A549 (cell line): ENCODE data around the gene METTL24. TPM values are rescaled to one million over a fixed set of nuclear protein-coding genes. Genes with fewer than 3 reads are reported as not detected.

Experiments used
- ATAC-seq, 2 experiments: fragments of 200-7000 bp in 1 of 2; fragments of >200 bp in 1 of 2; cut with Nextera tagmentation in 1 of 2; cut with Tn5 transposase in 1 of 2; 3 replicates each; pipeline versions ENCODE4 v1.8.0 to v1.9.1; 2018 to 2020; ENCODE audit warnings: mild to moderate bottlenecking in 1 of 2, moderate library complexity in 1 of 2
- CTCF ChIA-PET: fragments of 300-600 bp; sonication (Branson Sonifier 250); formaldehyde crosslinking; extraction: SDS; loops from one replicate; lab custom pipeline; 2021; ENCODE audit warnings: antibody characterized with exemption, inconsistent platforms; lab: Yijun Ruan, JAX
- POLR2A ChIA-PET: fragments of 350-600 bp; formaldehyde crosslinking; extraction: SDS; loops from one replicate; lab custom pipeline; 2021; ENCODE audit warnings: antibody characterized with exemption, inconsistent platforms; lab: Yijun Ruan, JAX
- DNase-seq, 2 experiments: peaks; one replicate each; pipeline versions ENCODE4 v3.0.0 to v3.0.0-alpha.2; 2011 to 2016; ENCODE audit warnings: low read depth in 1 of 2, low spot score in 1 of 2
- FAIRE-seq: peaks from 2 replicates; lab custom pipeline; 2011; peaks lifted over from hg19 to GRCh38; lab: Jason Lieb, UNC
- H3K27ac ChIP-seq, 2 experiments: fragments of >200 bp; sonication (Bioruptor Twin); formaldehyde crosslinking; 3 replicates each; pipeline ENCODE4 v1.5.1; 2016 to 2017
- H3K4me1 ChIP-seq: fragments of >200 bp; sonication (Bioruptor Twin); formaldehyde crosslinking; 3 replicates; pipeline ENCODE4 v1.6.1; 2016
- H3K4me2 ChIP-seq: fragments of >200 bp; sonication (Bioruptor Twin); formaldehyde crosslinking; 3 replicates; pipeline ENCODE4 v1.6.1; 2016
- H3K4me3 ChIP-seq: fragments of >200 bp; sonication (Bioruptor Twin); formaldehyde crosslinking; 3 replicates; pipeline ENCODE4 v1.5.1; 2016
- H3K9me3 ChIP-seq: fragments of >200 bp; sonication (Bioruptor Twin); formaldehyde crosslinking; 3 replicates; pipeline ENCODE4 v1.6.1; 2016
- CEBPB ChIP-seq, 2 experiments: fragments of >200 bp in 1 of 2; sonication (Bioruptor Twin) in 1 of 2; formaldehyde crosslinking in 1 of 2; IDR thresholded peaks; 2 replicates each; pipeline ENCODE4 v1.6.1; 2012 to 2016
- CHD2 ChIP-seq: fragments of 150-350 bp; IDR thresholded peaks from 2 replicates; pipeline ENCODE4 v1.6.1; 2014; ENCODE audit warnings: low read length; ENCODE audit not compliant: partially characterized antibody
- EHF ChIP-seq: fragments of 250-450 bp; sonication (Bioruptor Pico); IDR thresholded peaks from 2 replicates; pipeline ENCODE4 v1.5.0; 2020; ENCODE audit warnings: mild to moderate bottlenecking
- EHMT2 ChIP-seq: fragments of 200-600 bp; sonication (generic); IDR thresholded peaks from 2 replicates; pipeline ENCODE4 v1.6.1; 2016; ENCODE audit warnings: antibody characterized with exemption, low read depth, mild to moderate bottlenecking, moderate library complexity
- EP300 ChIP-seq, 2 experiments: fragments of >200 bp; sonication (Bioruptor Twin); formaldehyde crosslinking; IDR thresholded peaks; 2 replicates in 1 of 2; 3 replicates in 1 of 2; pipeline ENCODE4 v1.6.1; 2016 to 2017
- ESRRA ChIP-seq: fragments of 150-350 bp; IDR thresholded peaks from 2 replicates; pipeline ENCODE4 v1.6.1; 2014; ENCODE audit warnings: mild to moderate bottlenecking, low read length, borderline replicate concordance
- FOXS1 ChIP-seq: fragments of 250-450 bp; sonication (Bioruptor Pico); IDR thresholded peaks from 2 replicates; pipeline ENCODE4 v1.5.0; 2020; ENCODE audit warnings: mild to moderate bottlenecking, moderate library complexity
- GATA3 ChIP-seq: IDR thresholded peaks from 2 replicates; pipeline ENCODE4 v1.6.1; 2012; ENCODE audit warnings: borderline replicate concordance
- HDAC2 ChIP-seq: fragments of 200-600 bp; sonication (generic); IDR thresholded peaks from 2 replicates; pipeline ENCODE4 v1.6.1; 2016
- HEYL ChIP-seq: fragments of 250-450 bp; sonication (Bioruptor Pico); IDR thresholded peaks from 2 replicates; pipeline ENCODE4 v1.8.0; 2021; ENCODE audit warnings: mild to moderate bottlenecking, moderate library complexity
- HOXA7 ChIP-seq: fragments of 250-450 bp; sonication (Bioruptor Pico); IDR thresholded peaks from 2 replicates; pipeline ENCODE4 v1.5.0; 2020; ENCODE audit warnings: mild to moderate bottlenecking, moderate library complexity
- HOXB13 ChIP-seq: fragments of 250-450 bp; sonication (Bioruptor Pico); IDR thresholded peaks from 2 replicates; pipeline ENCODE4 v1.5.0; 2020; ENCODE audit warnings: low read depth, mild to moderate bottlenecking, moderate library complexity
- HOXB5 ChIP-seq: fragments of 250-450 bp; sonication (Bioruptor Pico); IDR thresholded peaks from 2 replicates; pipeline ENCODE4 v1.5.0; 2020; ENCODE audit warnings: mild to moderate bottlenecking, moderate library complexity
- JUNB ChIP-seq: fragments of >200 bp; sonication (Bioruptor Twin); formaldehyde crosslinking; IDR thresholded peaks from 2 replicates; pipeline ENCODE4 v1.6.1; 2016
- KDM1A ChIP-seq: fragments of 200-600 bp; sonication (generic); IDR thresholded peaks from 2 replicates; pipeline ENCODE4 v1.6.1; 2016; ENCODE audit warnings: low read depth, mild to moderate bottlenecking
- MAFK ChIP-seq: fragments of 450-650 bp; IDR thresholded peaks from 2 replicates; pipeline ENCODE4 v1.6.1; 2014; ENCODE audit not compliant: partially characterized antibody
- MAZ ChIP-seq: fragments of 150-350 bp; IDR thresholded peaks from 2 replicates; pipeline ENCODE4 v1.6.1; 2014; ENCODE audit warnings: antibody characterized with exemption, low read depth, low read length, borderline replicate concordance
- SMC3 ChIP-seq: fragments of >200 bp; sonication (Bioruptor Twin); formaldehyde crosslinking; IDR thresholded peaks from 3 replicates; pipeline ENCODE4 v1.6.1; 2018; ENCODE audit warnings: inconsistent platforms
- TP53 ChIP-seq: fragments of 250-450 bp; sonication (Bioruptor Pico); IDR thresholded peaks from 2 replicates; pipeline ENCODE4 v1.5.0; 2021; ENCODE audit warnings: mild to moderate bottlenecking, moderate library complexity
- ZNF302 ChIP-seq: fragments of 250-450 bp; sonication (Bioruptor Pico); IDR thresholded peaks from 2 replicates; pipeline ENCODE4 v1.9.0; 2021; ENCODE audit warnings: inconsistent platforms, mild to moderate bottlenecking, moderate library complexity
- ZSCAN20 ChIP-seq: fragments of 250-450 bp; sonication (Bioruptor Pico); IDR thresholded peaks from 2 replicates; pipeline ENCODE4 v1.8.0; 2022; ENCODE audit warnings: mild to moderate bottlenecking, moderate library complexity
- WGBS: methylation state at CpG from one replicate; pipeline ENCODE4 v1.1.6; 2017; ENCODE audit errors: missing lambda C conversion rate; 5-methylcytosine and 5-hydroxymethylcytosine counted together
- polyA plus RNA-seq, 4 experiments: library from polyadenylated mRNA; depleted of rRNA in 3 of 4; stranded (reverse); fragments of >200 nt; fragmentation: RNase III in 1 of 4; extraction: RNeasy Plus Mini Kit Qiagen cat#74134 plus additional on column Dnase treatment in 1 of 4; gene quantifications; 2 replicates in 3 of 4; 3 replicates in 1 of 4; pipeline ENCODE4 v1.2.3, GENCODE V29; 2011 to 2017
- TF ChIP-seq, protein P1 (sequence below): fragments of >200 bp; sonication (Bioruptor Twin); formaldehyde crosslinking; IDR thresholded peaks from 2 replicates; pipeline ENCODE4 v1.6.1; 2016
- TF ChIP-seq, protein P2 (sequence below): fragments of 450-650 bp; IDR thresholded peaks from 2 replicates; pipeline ENCODE4 v1.6.1; 2014; ENCODE audit warnings: antibody characterized with exemption
- TF ChIP-seq, protein P3 (sequence below): fragments of 250-450 bp; sonication (Bioruptor Pico); IDR thresholded peaks from 2 replicates; pipeline ENCODE4 v1.5.0; 2021; ENCODE audit warnings: mild to moderate bottlenecking, moderate library complexity, borderline replicate concordance
- TF ChIP-seq, protein P4 (sequence below): IDR thresholded peaks from 2 replicates; pipeline ENCODE4 v1.6.1; 2012; ENCODE audit warnings: low read depth, borderline replicate concordance
- TF ChIP-seq, protein P5 (sequence below): IDR thresholded peaks from 2 replicates; pipeline ENCODE4 v1.6.1; 2012
- TF ChIP-seq, protein P6 (sequence below): fragments of >200 bp; sonication (Bioruptor Twin); formaldehyde crosslinking; IDR thresholded peaks from 3 replicates; pipeline ENCODE4 v1.6.1; 2016
- TF ChIP-seq, protein P7 (sequence below): fragments of 250-450 bp; sonication (Bioruptor Pico); IDR thresholded peaks from 2 replicates; pipeline ENCODE4 v1.5.0; 2020; ENCODE audit warnings: low read depth, mild to moderate bottlenecking, moderate library complexity

Gene METTL24
- polyA plus RNA-seq, 2 of the 4 experiments (the other 2 are of a cell fraction), result not detected

DNA sequence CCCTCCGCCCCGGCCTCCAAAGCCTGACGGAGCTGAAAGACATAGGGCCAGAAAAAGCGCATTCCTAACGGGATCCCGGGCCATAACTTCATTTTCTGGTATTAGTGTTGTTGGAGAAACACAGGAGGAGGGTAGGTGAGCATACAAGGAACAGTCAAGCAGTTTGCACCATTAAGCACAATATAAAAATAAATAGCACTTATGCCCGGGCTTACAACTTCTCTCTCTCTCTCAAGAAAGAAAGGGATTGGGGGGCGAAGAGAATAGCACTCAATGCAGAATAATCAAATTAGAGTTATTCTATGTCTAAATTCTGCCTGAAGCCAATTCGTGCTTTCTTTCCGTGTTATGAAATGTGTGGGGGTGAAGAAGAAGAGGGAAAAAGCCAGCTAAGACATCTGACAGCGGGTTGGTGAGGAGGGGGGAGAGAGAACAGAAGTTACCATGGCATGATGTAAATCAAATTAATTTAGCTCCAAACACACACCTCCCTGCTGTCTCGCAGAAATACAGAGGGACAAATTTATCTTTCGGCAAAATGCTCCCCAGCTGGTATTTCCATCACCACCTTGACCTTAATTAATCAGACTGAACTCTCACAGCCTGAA, 508 bp upstream of the METTL24 start:
- FAIRE-seq, result no peak
- TF ChIP-seq JUNB (no peak), CEBPB (IDR thresholded peaks at IDR 0.05) (no peak), EP300 (IDR thresholded peaks at IDR 0.05) (no peak), HOXB13 (no peak), FOXS1 (CRISPR knock-in tag) (no peak)
- TF ChIP-seq, protein P1, sequence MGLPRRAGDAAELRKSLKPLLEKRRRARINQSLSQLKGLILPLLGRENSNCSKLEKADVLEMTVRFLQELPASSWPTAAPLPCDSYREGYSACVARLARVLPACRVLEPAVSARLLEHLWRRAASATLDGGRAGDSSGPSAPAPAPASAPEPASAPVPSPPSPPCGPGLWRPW, result no peak
- WGBS, result 77% methylated on average over 9 of the region's 13 CpGs
- Histone ChIP-seq H3K4me1 (no peaks in the 10 kb centered on the region), H3K4me2 (peak overlapping the region; percentile 68), H3K9me3 (no peaks in the 10 kb centered on the region), H3K4me3 (peak overlapping the region; percentile 41), H3K27ac (no peak overlapping the region)
- ChIA-PET POLR2A (no interaction called here), CTCF (no interaction called here)
- DNase-seq, result no peak
- no peak for ATAC-seq

DNA sequence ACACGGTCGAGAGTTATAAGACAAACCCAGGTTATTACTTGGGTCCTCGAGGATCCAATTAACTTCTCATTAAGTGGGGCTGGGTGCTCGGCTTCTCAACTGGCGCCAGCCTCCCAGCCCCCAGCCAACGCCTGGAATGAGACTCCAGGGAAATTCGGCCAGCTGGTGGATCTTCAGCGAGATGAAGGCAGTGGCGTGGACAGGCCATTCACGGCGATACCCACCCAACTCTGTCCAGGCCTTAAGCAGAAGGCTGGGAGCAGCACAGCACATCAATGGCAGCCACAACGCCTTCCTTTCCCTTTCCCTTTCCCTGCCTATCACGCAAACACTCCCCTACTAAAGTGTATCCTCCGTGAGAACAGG, 868 bp downstream of the METTL24 start:
- WGBS, result 79% methylated on average over 14 of the region's 14 CpGs
- H3K27ac ChIP-seq, result no peak overlapping the region
- TF ChIP-seq ZNF302 (CRISPR knock-in tag), result no peak
- no peak for TF ChIP-seq HEYL (CRISPR knock-in tag)
- TF ChIP-seq, protein P2, sequence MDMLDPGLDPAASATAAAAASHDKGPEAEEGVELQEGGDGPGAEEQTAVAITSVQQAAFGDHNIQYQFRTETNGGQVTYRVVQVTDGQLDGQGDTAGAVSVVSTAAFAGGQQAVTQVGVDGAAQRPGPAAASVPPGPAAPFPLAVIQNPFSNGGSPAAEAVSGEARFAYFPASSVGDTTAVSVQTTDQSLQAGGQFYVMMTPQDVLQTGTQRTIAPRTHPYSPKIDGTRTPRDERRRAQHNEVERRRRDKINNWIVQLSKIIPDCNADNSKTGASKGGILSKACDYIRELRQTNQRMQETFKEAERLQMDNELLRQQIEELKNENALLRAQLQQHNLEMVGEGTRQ, result no peak
- TF ChIP-seq CHD2, result no peak
- no peak for TF ChIP-seq EHMT2
- no peak for TF ChIP-seq GATA3
- TF ChIP-seq MAZ, result no peak
- TF ChIP-seq MAFK, result no peak
- TF ChIP-seq, protein P3, sequence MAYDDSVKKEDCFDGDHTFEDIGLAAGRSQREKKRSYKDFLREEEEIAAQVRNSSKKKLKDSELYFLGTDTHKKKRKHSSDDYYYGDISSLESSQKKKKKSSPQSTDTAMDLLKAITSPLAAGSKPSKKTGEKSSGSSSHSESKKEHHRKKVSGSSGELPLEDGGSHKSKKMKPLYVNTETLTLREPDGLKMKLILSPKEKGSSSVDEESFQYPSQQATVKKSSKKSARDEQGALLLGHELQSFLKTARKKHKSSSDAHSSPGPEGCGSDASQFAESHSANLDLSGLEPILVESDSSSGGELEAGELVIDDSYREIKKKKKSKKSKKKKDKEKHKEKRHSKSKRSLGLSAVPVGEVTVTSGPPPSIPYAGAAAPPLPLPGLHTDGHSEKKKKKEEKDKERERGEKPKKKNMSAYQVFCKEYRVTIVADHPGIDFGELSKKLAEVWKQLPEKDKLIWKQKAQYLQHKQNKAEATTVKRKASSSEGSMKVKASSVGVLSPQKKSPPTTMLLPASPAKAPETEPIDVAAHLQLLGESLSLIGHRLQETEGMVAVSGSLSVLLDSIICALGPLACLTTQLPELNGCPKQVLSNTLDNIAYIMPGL, result no peak
- TF ChIP-seq, protein P4, sequence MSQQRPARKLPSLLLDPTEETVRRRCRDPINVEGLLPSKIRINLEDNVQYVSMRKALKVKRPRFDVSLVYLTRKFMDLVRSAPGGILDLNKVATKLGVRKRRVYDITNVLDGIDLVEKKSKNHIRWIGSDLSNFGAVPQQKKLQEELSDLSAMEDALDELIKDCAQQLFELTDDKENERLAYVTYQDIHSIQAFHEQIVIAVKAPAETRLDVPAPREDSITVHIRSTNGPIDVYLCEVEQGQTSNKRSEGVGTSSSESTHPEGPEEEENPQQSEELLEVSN, result no peak
- TF ChIP-seq HOXA7 (CRISPR knock-in tag), result no peak
- TF ChIP-seq, protein P5, sequence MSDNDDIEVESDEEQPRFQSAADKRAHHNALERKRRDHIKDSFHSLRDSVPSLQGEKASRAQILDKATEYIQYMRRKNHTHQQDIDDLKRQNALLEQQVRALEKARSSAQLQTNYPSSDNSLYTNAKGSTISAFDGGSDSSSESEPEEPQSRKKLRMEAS, result no peak
- TF ChIP-seq, protein P6, sequence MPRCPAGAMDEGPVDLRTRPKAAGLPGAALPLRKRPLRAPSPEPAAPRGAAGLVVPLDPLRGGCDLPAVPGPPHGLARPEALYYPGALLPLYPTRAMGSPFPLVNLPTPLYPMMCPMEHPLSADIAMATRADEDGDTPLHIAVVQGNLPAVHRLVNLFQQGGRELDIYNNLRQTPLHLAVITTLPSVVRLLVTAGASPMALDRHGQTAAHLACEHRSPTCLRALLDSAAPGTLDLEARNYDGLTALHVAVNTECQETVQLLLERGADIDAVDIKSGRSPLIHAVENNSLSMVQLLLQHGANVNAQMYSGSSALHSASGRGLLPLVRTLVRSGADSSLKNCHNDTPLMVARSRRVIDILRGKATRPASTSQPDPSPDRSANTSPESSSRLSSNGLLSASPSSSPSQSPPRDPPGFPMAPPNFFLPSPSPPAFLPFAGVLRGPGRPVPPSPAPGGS, result no peak
- TF ChIP-seq EHF, result no peak
- CTCF ChIA-PET, result no interaction called here
- no peak for DNase-seq
- H3K4me2 ChIP-seq, result peak overlapping the region; percentile 68; the same call in 2 of the 3 replicates
- no peak for FAIRE-seq
- POLR2A ChIA-PET, result no interaction called here
- ATAC-seq, result no peak; a peak in 2 of 6 replicates
- H3K4me3 ChIP-seq, result peak overlapping the region; percentile 41; the same call in 1 of the 3 replicates
- H3K9me3 ChIP-seq, result no peaks in the 10 kb centered on the region
- no peaks in the 10 kb centered on the region for H3K4me1 ChIP-seq

DNA sequence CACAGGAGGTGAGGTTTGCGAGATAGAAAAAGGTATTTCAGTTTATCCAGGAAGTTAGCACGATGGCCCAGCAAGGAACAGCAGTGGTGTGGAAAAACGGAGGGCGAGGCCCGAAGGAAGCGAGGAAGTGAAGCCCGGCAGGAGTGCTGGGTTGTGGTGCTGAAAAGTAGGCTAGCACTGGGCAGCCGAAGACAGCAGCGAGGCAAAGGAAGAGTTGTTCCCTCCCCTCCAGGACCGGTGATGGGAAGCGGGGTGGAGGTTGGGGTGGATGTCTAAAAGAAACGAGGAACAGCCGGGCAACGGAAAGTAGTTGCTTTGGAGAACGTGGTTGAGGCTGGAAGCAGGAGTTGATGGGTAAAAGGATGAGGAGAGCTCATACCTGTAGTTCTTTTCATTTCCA, 1.4 kb downstream of the METTL24 start:
- FAIRE-seq (no peak), ATAC-seq (no peak), DNase-seq (no peak)
- Histone ChIP-seq H3K4me1 (no peaks in the 10 kb centered on the region), H3K9me3 (no peaks in the 10 kb centered on the region), H3K27ac (no peak overlapping the region), H3K4me2 (no peak overlapping the region), H3K4me3 (no peak overlapping the region)
- POLR2A ChIA-PET, result no interaction called here
- TF ChIP-seq SMC3, result no peak
- no peak for TF ChIP-seq KDM1A
- no peak for TF ChIP-seq EP300 (IDR thresholded peaks at IDR 0.05)
- no peak for TF ChIP-seq HDAC2
- no peak for TF ChIP-seq MAZ
- TF ChIP-seq ZNF302 (CRISPR knock-in tag), result no peak
- TF ChIP-seq GATA3, result no peak
- TF ChIP-seq EHF, result no peak
- no peak for TF ChIP-seq MAFK
- TF ChIP-seq, protein P7, sequence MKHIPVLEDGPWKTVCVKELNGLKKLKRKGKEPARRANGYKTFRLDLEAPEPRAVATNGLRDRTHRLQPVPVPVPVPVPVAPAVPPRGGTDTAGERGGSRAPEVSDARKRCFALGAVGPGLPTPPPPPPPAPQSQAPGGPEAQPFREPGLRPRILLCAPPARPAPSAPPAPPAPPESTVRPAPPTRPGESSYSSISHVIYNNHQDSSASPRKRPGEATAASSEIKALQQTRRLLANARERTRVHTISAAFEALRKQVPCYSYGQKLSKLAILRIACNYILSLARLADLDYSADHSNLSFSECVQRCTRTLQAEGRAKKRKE, result no peak
- no peak for TF ChIP-seq ESRRA
- no peak for TF ChIP-seq ZSCAN20 (CRISPR knock-in tag)
- no peak for TF ChIP-seq JUNB
- no peak for TF ChIP-seq HOXB13
- no peak for TF ChIP-seq TP53 (CRISPR knock-in tag)
- no peak for TF ChIP-seq HOXA7 (CRISPR knock-in tag)
- no peak for TF ChIP-seq HOXB5 (CRISPR knock-in tag)
- CTCF ChIA-PET, result no interaction called here
- 86% methylated on average over 15 of the region's 15 CpGs for WGBS
